ENCODE data around the gene MSH5.

Gene MSH5

GRCh38 chr6:31778193-31778592 lies 38.4 kb downstream of the MSH5 start:
- no peaks in the 10 kb centered on the region for H3K4me1 ChIP-seq (ENCODE audit: control insufficient read depth, low read depth, low read length)
- no peak overlapping the region for H4K5ac ChIP-seq (ENCODE audit: low read length)
- H3K18ac ChIP-seq (ENCODE audit: low read length), result no peak overlapping the region
- no peak overlapping the region for H3K27ac ChIP-seq (ENCODE audit: low read depth, low read length)
- H4K8ac ChIP-seq (ENCODE audit: low read depth, low read length), result no peak overlapping the region
- H3K27me3 ChIP-seq (ENCODE audit: insufficient read depth, low read length, poor library complexity), result no peaks in the 10 kb centered on the region
- no peak overlapping the region for H3K56ac ChIP-seq (ENCODE audit: low read length)
- H3K9ac ChIP-seq (ENCODE audit: low read length), result no peak overlapping the region
- H3K4me2 ChIP-seq (ENCODE audit: low read length), result no peak overlapping the region
- H2BK5ac ChIP-seq (ENCODE audit: low read length), result no peak overlapping the region
- no peak for DNase-seq
- no CpG with 5 or more reads among the region's 5 CpGs for WGBS (ENCODE audit: extremely low coverage, insufficient coverage, low lambda C conversion rate)
- no peak overlapping the region for H2BK120ac ChIP-seq (ENCODE audit: low read depth, low read length)
- H3K4me3 ChIP-seq (ENCODE audit: low read length), result no peak overlapping the region
- H3K36me3 ChIP-seq (ENCODE audit: control insufficient read depth, insufficient read depth, low read length), result peaks cover 14% of the 10 kb centered on the region
- H2BK15ac ChIP-seq (replicated peaks; ENCODE audit: low read depth), result no peak overlapping the region
- H3K4ac ChIP-seq (ENCODE audit: low read depth, low read length), result no peak overlapping the region
- no peak overlapping the region for H3K23ac ChIP-seq (ENCODE audit: low read length)
- no peaks in the 10 kb centered on the region for H3K79me2 ChIP-seq (ENCODE audit: control insufficient read depth, insufficient read depth, low read length)
- H3K79me1 ChIP-seq (ENCODE audit: low read length), result no peaks in the 10 kb centered on the region
- H2AK5ac ChIP-seq (ENCODE audit: low read length), result no peak overlapping the region

- no peaks in the 10 kb centered on the region for H3K4me1 ChIP-seq (ENCODE audit: control insufficient read depth, low read depth, low read length)
- no CpG with 5 or more reads among the region's 43 CpGs for WGBS (ENCODE audit: extremely low coverage, insufficient coverage, low lambda C conversion rate)
- H2AK5ac ChIP-seq (ENCODE audit: low read length), result no peak overlapping the region
- H3K4ac ChIP-seq (ENCODE audit: low read depth, low read length), result no peak overlapping the region
- H3K56ac ChIP-seq (ENCODE audit: low read length), result no peak overlapping the region
- no peak overlapping the region for H2BK15ac ChIP-seq (replicated peaks; ENCODE audit: low read depth)
- no peak overlapping the region for H2BK120ac ChIP-seq (ENCODE audit: low read depth, low read length)
- peaks cover 14% of the 10 kb centered on the region for H3K36me3 ChIP-seq (ENCODE audit: control insufficient read depth, insufficient read depth, low read length)
- H3K79me2 ChIP-seq (ENCODE audit: control insufficient read depth, insufficient read depth, low read length), result no peaks in the 10 kb centered on the region
- no peak overlapping the region for H3K27ac ChIP-seq (ENCODE audit: low read depth, low read length)
- no peak overlapping the region for H2BK5ac ChIP-seq (ENCODE audit: low read length)
- no peak overlapping the region for H3K9ac ChIP-seq (ENCODE audit: low read length)
- H4K8ac ChIP-seq (ENCODE audit: low read depth, low read length), result no peak overlapping the region
- H3K4me3 ChIP-seq (ENCODE audit: low read length), result no peak overlapping the region
- no peaks in the 10 kb centered on the region for H3K27me3 ChIP-seq (ENCODE audit: insufficient read depth, low read length, poor library complexity)
- no peak for DNase-seq
- H4K5ac ChIP-seq (ENCODE audit: low read length), result no peak overlapping the region
- H3K18ac ChIP-seq (ENCODE audit: low read length), result no peak overlapping the region
- H3K4me2 ChIP-seq (ENCODE audit: low read length), result no peak overlapping the region
- H3K23ac ChIP-seq (ENCODE audit: low read length), result no peak overlapping the region
- no peaks in the 10 kb centered on the region for H3K79me1 ChIP-seq (ENCODE audit: low read length)
Observed at GRCh38 chr6:31778999-31779885, 39.4 kb downstream of the MSH5 start.

GRCh38 chr6:31779908-31780307 lies 40.1 kb downstream of the MSH5 start:
- no peak for DNase-seq
- no peak overlapping the region for H4K8ac ChIP-seq (ENCODE audit: low read depth, low read length)
- H2BK15ac ChIP-seq (replicated peaks; ENCODE audit: low read depth), result no peak overlapping the region
- no peak overlapping the region for H4K5ac ChIP-seq (ENCODE audit: low read length)
- no peaks in the 10 kb centered on the region for H3K4me1 ChIP-seq (ENCODE audit: control insufficient read depth, low read depth, low read length)
- H3K23ac ChIP-seq (ENCODE audit: low read length), result no peak overlapping the region
- H2BK5ac ChIP-seq (ENCODE audit: low read length), result no peak overlapping the region
- no peak overlapping the region for H2AK5ac ChIP-seq (ENCODE audit: low read length)
- H3K56ac ChIP-seq (ENCODE audit: low read length), result no peak overlapping the region
- H3K79me1 ChIP-seq (ENCODE audit: low read length), result no peaks in the 10 kb centered on the region
- H3K27me3 ChIP-seq (ENCODE audit: insufficient read depth, low read length, poor library complexity), result no peaks in the 10 kb centered on the region
- no peak overlapping the region for H2BK120ac ChIP-seq (ENCODE audit: low read depth, low read length)
- peaks cover 16% of the 10 kb centered on the region for H3K36me3 ChIP-seq (ENCODE audit: control insufficient read depth, insufficient read depth, low read length)
- H3K9ac ChIP-seq (ENCODE audit: low read length), result no peak overlapping the region
- H3K4me3 ChIP-seq (ENCODE audit: low read length), result no peak overlapping the region
- no peaks in the 10 kb centered on the region for H3K79me2 ChIP-seq (ENCODE audit: control insufficient read depth, insufficient read depth, low read length)
- no peak overlapping the region for H3K4ac ChIP-seq (ENCODE audit: low read depth, low read length)
- H3K4me2 ChIP-seq (ENCODE audit: low read length), result no peak overlapping the region
- no peak overlapping the region for H3K18ac ChIP-seq (ENCODE audit: low read length)
- WGBS (ENCODE audit: extremely low coverage, insufficient coverage, low lambda C conversion rate), result no CpG with 5 or more reads among the region's 10 CpGs
- H3K27ac ChIP-seq (ENCODE audit: low read depth, low read length), result no peak overlapping the region

- no peaks in the 10 kb centered on the region for H3K4me1 ChIP-seq (ENCODE audit: control insufficient read depth, low read depth, low read length)
- no peak overlapping the region for H2BK120ac ChIP-seq (ENCODE audit: low read depth, low read length)
- no peak overlapping the region for H4K8ac ChIP-seq (ENCODE audit: low read depth, low read length)
- H2BK15ac ChIP-seq (replicated peaks; ENCODE audit: low read depth), result no peak overlapping the region
- no peak for DNase-seq
- no peak overlapping the region for H3K18ac ChIP-seq (ENCODE audit: low read length)
- no peaks in the 10 kb centered on the region for H3K79me2 ChIP-seq (ENCODE audit: control insufficient read depth, insufficient read depth, low read length)
- WGBS (ENCODE audit: extremely low coverage, insufficient coverage, low lambda C conversion rate), result no CpG with 5 or more reads among the region's 20 CpGs
- no peak overlapping the region for H3K4me3 ChIP-seq (ENCODE audit: low read length)
- H3K36me3 ChIP-seq (ENCODE audit: control insufficient read depth, insufficient read depth, low read length), result peaks cover 18% of the 10 kb centered on the region
- no peak overlapping the region for H2AK5ac ChIP-seq (ENCODE audit: low read length)
- H3K27me3 ChIP-seq (ENCODE audit: insufficient read depth, low read length, poor library complexity), result no peaks in the 10 kb centered on the region
- H3K23ac ChIP-seq (ENCODE audit: low read length), result no peak overlapping the region
- no peak overlapping the region for H3K27ac ChIP-seq (ENCODE audit: low read depth, low read length)
- no peak overlapping the region for H3K4ac ChIP-seq (ENCODE audit: low read depth, low read length)
- H3K79me1 ChIP-seq (ENCODE audit: low read length), result no peaks in the 10 kb centered on the region
- H3K9ac ChIP-seq (ENCODE audit: low read length), result no peak overlapping the region
- H2BK5ac ChIP-seq (ENCODE audit: low read length), result no peak overlapping the region
- H3K56ac ChIP-seq (ENCODE audit: low read length), result no peak overlapping the region
- no peak overlapping the region for H4K5ac ChIP-seq (ENCODE audit: low read length)
- no peak overlapping the region for H3K4me2 ChIP-seq (ENCODE audit: low read length)
Observed at GRCh38 chr6:31780507-31781243, 40.9 kb downstream of the MSH5 start.

- Histone ChIP-seq H3K27ac (ENCODE audit: low read depth, low read length) (no peak overlapping the region), H2AK5ac (ENCODE audit: low read length) (no peak overlapping the region), H3K79me1 (ENCODE audit: low read length) (no peaks in the 10 kb centered on the region), H3K4me1 (ENCODE audit: control insufficient read depth, low read depth, low read length) (no peaks in the 10 kb centered on the region), H4K8ac (ENCODE audit: low read depth, low read length) (no peak overlapping the region), H2BK5ac (ENCODE audit: low read length) (no peak overlapping the region), H4K5ac (ENCODE audit: low read length) (no peak overlapping the region), H3K4me3 (ENCODE audit: low read length) (no peak overlapping the region), H3K23ac (ENCODE audit: low read length) (no peak overlapping the region), H3K79me2 (ENCODE audit: control insufficient read depth, insufficient read depth, low read length) (no peaks in the 10 kb centered on the region), H3K4me2 (ENCODE audit: low read length) (no peak overlapping the region), H2BK15ac (replicated peaks; ENCODE audit: low read depth) (no peak overlapping the region), H3K9ac (ENCODE audit: low read length) (no peak overlapping the region), H3K36me3 (ENCODE audit: control insufficient read depth, insufficient read depth, low read length) (peaks cover 18% of the 10 kb centered on the region), H3K18ac (ENCODE audit: low read length) (no peak overlapping the region), H3K4ac (ENCODE audit: low read depth, low read length) (no peak overlapping the region), H3K27me3 (ENCODE audit: insufficient read depth, low read length, poor library complexity) (no peaks in the 10 kb centered on the region), H2BK120ac (ENCODE audit: low read depth, low read length) (no peak overlapping the region), H3K56ac (ENCODE audit: low read length) (no peak overlapping the region)
- no peak for DNase-seq
- WGBS (ENCODE audit: extremely low coverage, insufficient coverage, low lambda C conversion rate), result no CpG with 5 or more reads among the region's 23 CpGs
Observed at GRCh38 chr6:31781244-31782125, 41.7 kb downstream of the MSH5 start.
